Esophagus squamous epithelium (tissue), 4 donors: Measurements from ENCODE around the gene CYSLTR2.

ENCODE experiments used
- POLR2A ChIP-seq, 4 donors: fragments of 450-650 bp; IDR thresholded peaks; one replicate each; pipeline ENCODE4 v1.6.1; 2017; ENCODE audit warnings: antibody characterized with exemption in 4 of 4, mild to moderate bottlenecking in 4 of 4, moderate library complexity in 3 of 4
- TF ChIP-seq, protein P1 (sequence below), 6 experiments: fragments of 450-650 bp in 4 of 6; fragments of 200-600 bp in 2 of 6; sonication (generic) in 2 of 6; IDR thresholded peaks; one replicate each; pipeline ENCODE4 v1.5.1; 2016 to 2019; ENCODE audit warnings: antibody characterized with exemption in 6 of 6, mild to moderate bottlenecking in 4 of 6, moderate library complexity in 4 of 6

DNA sequence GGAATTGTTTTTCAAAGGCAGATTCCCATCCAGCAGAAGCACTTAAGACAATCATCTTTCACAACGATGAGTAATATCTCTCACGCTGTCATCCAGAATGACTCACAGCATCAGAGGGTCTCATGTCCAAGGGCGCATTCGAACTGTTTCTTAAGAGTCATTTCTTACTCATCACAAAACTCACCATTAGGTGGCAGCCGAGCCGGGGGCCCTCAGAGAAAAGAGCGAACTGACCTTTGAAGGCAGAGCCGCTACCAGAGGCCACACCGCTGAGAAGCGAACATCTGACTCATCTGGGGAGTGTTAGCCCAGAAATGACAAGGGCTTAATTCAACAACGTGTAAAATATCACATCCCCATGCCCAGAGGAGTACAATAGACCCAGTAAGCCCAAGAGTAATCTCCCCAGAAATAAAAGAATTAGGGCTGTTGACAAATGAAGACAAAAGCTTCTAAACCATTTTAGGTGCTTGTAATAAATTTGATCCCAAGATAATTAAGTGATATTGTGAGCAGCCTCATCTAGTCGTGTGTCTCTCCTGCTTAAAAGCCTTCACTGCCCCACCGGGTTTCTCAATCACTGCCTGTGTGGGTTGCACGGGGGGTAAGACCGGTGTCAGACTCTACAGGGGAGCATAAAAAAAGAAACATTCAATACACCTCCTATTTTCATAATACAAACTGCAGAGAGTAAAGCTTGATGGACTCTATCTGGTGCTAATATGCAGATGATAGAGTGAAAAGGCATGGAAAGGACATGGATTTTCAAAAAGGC lies 96.2 kb downstream of the CYSLTR2 start:
- TF ChIP-seq, protein P1, sequence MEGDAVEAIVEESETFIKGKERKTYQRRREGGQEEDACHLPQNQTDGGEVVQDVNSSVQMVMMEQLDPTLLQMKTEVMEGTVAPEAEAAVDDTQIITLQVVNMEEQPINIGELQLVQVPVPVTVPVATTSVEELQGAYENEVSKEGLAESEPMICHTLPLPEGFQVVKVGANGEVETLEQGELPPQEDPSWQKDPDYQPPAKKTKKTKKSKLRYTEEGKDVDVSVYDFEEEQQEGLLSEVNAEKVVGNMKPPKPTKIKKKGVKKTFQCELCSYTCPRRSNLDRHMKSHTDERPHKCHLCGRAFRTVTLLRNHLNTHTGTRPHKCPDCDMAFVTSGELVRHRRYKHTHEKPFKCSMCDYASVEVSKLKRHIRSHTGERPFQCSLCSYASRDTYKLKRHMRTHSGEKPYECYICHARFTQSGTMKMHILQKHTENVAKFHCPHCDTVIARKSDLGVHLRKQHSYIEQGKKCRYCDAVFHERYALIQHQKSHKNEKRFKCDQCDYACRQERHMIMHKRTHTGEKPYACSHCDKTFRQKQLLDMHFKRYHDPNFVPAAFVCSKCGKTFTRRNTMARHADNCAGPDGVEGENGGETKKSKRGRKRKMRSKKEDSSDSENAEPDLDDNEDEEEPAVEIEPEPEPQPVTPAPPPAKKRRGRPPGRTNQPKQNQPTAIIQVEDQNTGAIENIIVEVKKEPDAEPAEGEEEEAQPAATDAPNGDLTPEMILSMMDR (IDR thresholded peaks at IDR 0.05), result peak in 5 of 6 experiments; percentile 27 to 50 (median 32)
- no peak for TF ChIP-seq POLR2A (IDR thresholded peaks at IDR 0.05)
